Activated T-cell treated with anti-CD3 and anti-CD28 coated beads for 48 hours (primary cell): ENCODE results near the gene BAZ1B.
"Not testable (repeated sequence)": the region's sequence is repeated elsewhere in the genome, so short reads cannot be mapped to it uniquely, and the experiment has no call there.

Experiments
- DNase-seq: peaks from one replicate; pipeline ENCODE4 v3.0.0-alpha.2; 2020; ENCODE audit warnings: low read depth

Gene BAZ1B

GRCh38 chr7:73522105-73522872 is at the start of gene BAZ1B:
TSS of gene BAZ1B (minus strand) at chr7:73522293. CDS start at chr7:73521933, 360 bp downstream.
- DNase-seq = peak; percentile 97

- DNase-seq = no peak
These were observed 48.9 kb upstream of the BAZ1B start for GRCh38 chr7:73570977-73571376.

GRCh38 chr7:73570521-73570920 is 48.4 kb upstream of the BAZ1B start:
- no peak for DNase-seq

GRCh38 chr7:73569042-73569608 is 47.0 kb upstream of the BAZ1B start:
- DNase-seq = no peak

GRCh38 chr7:73567846-73568685 is 46.0 kb upstream of the BAZ1B start:
- no peak for DNase-seq

- no peak for DNase-seq
These were observed 45.0 kb upstream of the BAZ1B start for GRCh38 chr7:73567140-73567539.

- not testable (repeated sequence) for DNase-seq
These were observed 44.3 kb upstream of the BAZ1B start for GRCh38 chr7:73566431-73566830.

- no peak for DNase-seq
These were observed 43.7 kb upstream of the BAZ1B start for GRCh38 chr7:73565675-73566340.

- DNase-seq = no peak
These were observed 38.2 kb upstream of the BAZ1B start for GRCh38 chr7:73560109-73560835.

GRCh38 chr7:73557397-73558257 is 35.5 kb upstream of the BAZ1B start, which contains the start of gene BCL7B:
TSS of gene BCL7B (minus strand) at chr7:73557690. CDS start at chr7:73557578, 112 bp downstream.
- peak; percentile 81 for DNase-seq

- peak; percentile 96 for DNase-seq
These were observed 35.0 kb upstream of the BAZ1B start for GRCh38 chr7:73557108-73557396.

GRCh38 chr7:73556208-73557107 is 34.4 kb upstream of the BAZ1B start:
- no peak for DNase-seq

GRCh38 chr7:73555411-73555982 is 33.4 kb upstream of the BAZ1B start:
- DNase-seq = no peak

- not testable (repeated sequence) for DNase-seq
These were observed 28.0 kb upstream of the BAZ1B start for GRCh38 chr7:73550093-73550492.

GRCh38 chr7:73549176-73549575 is 27.1 kb upstream of the BAZ1B start:
- no peak for DNase-seq

- no peak for DNase-seq
These were observed 25.7 kb upstream of the BAZ1B start for GRCh38 chr7:73547841-73548240.

- DNase-seq = no peak
These were observed 22.6 kb upstream of the BAZ1B start for GRCh38 chr7:73544678-73545077.

GRCh38 chr7:73541722-73542121 is 19.6 kb upstream of the BAZ1B start:
- no peak for DNase-seq

- DNase-seq = no peak
These were observed 17.6 kb upstream of the BAZ1B start for GRCh38 chr7:73539709-73540108.
